Measurements from ENCODE around the gene TRAPPC3. TPM values are rescaled to one million over a fixed set of nuclear protein-coding genes. Genes with fewer than 3 reads are reported as not detected.

The TRAPPC3 gene
- total RNA-seq, 1 donor from 2014 or later: 30.3 TPM

DNA sequence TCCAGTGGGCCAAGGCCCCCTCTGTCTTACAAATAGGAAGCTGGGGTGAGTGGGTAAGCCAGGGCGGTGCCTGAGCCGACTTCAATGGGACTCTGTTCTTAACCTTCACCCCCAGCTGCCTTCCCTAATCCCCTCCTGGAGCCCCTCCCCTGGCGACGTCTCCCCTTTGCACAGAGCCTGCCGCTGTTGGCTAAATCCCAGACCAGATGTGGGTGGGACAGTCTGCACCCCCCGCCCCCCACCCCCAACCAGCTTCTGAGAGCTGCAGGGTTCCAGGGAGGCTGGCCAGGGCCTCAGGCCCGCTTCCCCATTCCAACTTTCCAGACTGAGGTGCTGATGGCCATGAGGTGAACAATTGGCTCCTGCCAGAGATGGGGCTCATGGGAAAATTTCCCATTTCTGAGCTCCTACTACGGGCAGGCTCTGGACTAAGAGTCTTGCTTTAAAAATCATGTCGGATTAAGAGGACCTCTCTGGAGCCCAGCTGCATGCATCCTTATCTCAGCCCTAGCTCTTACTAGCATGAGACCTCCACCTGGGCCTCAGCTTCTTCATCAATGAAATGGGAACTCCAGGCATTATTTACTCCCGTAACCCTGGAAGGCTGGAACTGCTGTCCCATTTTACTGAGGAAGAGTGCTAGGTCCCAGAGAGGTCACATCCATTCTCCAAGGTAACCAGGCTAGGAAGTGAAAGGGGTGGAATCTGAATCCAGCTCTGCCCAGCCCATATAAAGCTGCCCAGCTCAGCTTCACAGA, 30.7 kb downstream of the TRAPPC3 start:
- no peak overlapping the region for H3K9ac ChIP-seq (ENCODE audit: low read depth in 1 of 3, low read length in 3 of 3)
- peaks cover 0 to 11% (median 0%) of the 10 kb centered on the region in 3 donors for H3K4me1 ChIP-seq (ENCODE audit: control insufficient read depth in 3 of 3, insufficient read depth in 3 of 3, low read length in 3 of 3)
- H3K36me3 ChIP-seq (ENCODE audit: control insufficient read depth in 3 of 3, insufficient read depth in 3 of 3, low read length in 3 of 3): no peaks in the 10 kb centered on the region
- no peak overlapping the region for H3K27ac ChIP-seq (ENCODE audit: low read depth, low read length)
- H3K9me3 ChIP-seq (ENCODE audit: control insufficient read depth in 3 of 3, low read length in 3 of 3): no peaks in the 10 kb centered on the region
- H3K4me3 ChIP-seq (ENCODE audit: low read length in 3 of 3): no peak overlapping the region
- peaks cover 0 to 4% (median 3%) of the 10 kb centered on the region in 3 donors for H3K27me3 ChIP-seq (ENCODE audit: control insufficient read depth in 3 of 3, insufficient read depth in 3 of 3, low read length in 3 of 3)

DNA sequence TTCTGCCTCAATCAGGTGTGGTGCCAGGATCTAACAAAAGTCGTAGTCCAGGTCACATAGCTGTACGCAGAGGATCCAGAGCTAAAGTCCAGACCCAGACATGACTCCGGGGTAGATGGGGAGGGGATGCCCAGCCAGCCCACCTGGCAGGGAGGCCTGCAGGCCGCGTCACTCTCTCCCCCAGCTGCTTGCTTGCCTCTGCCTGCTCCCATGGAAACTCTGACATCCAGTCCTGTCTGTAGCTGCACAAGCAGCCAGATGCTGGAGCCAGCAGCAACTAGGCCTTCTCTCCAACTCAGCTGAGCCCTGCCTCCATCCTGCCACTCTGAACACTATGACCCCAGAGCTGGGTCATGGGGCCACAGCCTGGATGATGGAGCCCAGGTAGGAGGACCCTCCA, 32.4 kb downstream of the TRAPPC3 start:
- H3K27ac ChIP-seq (ENCODE audit: low read depth, low read length): no peak overlapping the region
- H3K27me3 ChIP-seq (ENCODE audit: control insufficient read depth in 3 of 3, insufficient read depth in 3 of 3, low read length in 3 of 3): peaks cover 0 to 4% (median 0%) of the 10 kb centered on the region in 3 donors

DNA sequence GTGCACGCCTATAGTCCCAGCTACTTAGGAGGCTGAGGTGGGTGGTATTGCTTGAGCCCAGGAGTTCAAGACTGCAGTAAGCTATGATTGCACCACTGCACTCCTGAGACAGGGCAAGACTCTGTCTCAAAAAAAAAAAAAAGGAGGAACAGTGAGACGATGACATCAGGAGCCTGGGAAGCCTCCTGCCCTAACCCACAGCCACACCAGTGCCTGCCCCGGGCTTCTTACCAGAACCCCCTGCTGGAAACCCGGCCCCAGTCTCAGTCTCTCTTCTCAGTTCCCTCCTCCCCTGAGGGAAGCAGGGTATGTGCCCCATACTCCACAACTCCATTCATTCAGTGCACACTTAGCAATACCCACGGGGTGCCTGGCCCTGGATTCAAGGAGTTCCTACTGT, 33.4 kb downstream of the TRAPPC3 start:
- Histone ChIP-seq H3K27me3 (ENCODE audit: control insufficient read depth in 3 of 3, insufficient read depth in 3 of 3, low read length in 3 of 3) (peaks cover 0 to 4% (median 0%) of the 10 kb centered on the region in 3 donors), H3K9me3 (ENCODE audit: control insufficient read depth in 3 of 3, low read length in 3 of 3) (no peaks in the 10 kb centered on the region), H3K4me1 (ENCODE audit: control insufficient read depth in 3 of 3, insufficient read depth in 3 of 3, low read length in 3 of 3) (peaks cover 0 to 11% (median 0%) of the 10 kb centered on the region in 3 donors), H3K27ac (ENCODE audit: low read depth, low read length) (no peak overlapping the region), H3K9ac (ENCODE audit: low read depth in 1 of 3, low read length in 3 of 3) (no peak overlapping the region), H3K4me3 (ENCODE audit: low read length in 3 of 3) (no peak overlapping the region), H3K36me3 (ENCODE audit: control insufficient read depth in 3 of 3, insufficient read depth in 3 of 3, low read length in 3 of 3) (no peaks in the 10 kb centered on the region)

More for the DNA sequence above, 32.4 kb downstream of the TRAPPC3 start:
- Histone ChIP-seq H3K9me3 (ENCODE audit: control insufficient read depth in 3 of 3, low read length in 3 of 3) (no peaks in the 10 kb centered on the region), H3K9ac (ENCODE audit: low read depth in 1 of 3, low read length in 3 of 3) (no peak overlapping the region), H3K4me1 (ENCODE audit: control insufficient read depth in 3 of 3, insufficient read depth in 3 of 3, low read length in 3 of 3) (peaks cover 0 to 11% (median 0%) of the 10 kb centered on the region in 3 donors), H3K4me3 (ENCODE audit: low read length in 3 of 3) (no peak overlapping the region), H3K36me3 (ENCODE audit: control insufficient read depth in 3 of 3, insufficient read depth in 3 of 3, low read length in 3 of 3) (no peaks in the 10 kb centered on the region)

DNA sequence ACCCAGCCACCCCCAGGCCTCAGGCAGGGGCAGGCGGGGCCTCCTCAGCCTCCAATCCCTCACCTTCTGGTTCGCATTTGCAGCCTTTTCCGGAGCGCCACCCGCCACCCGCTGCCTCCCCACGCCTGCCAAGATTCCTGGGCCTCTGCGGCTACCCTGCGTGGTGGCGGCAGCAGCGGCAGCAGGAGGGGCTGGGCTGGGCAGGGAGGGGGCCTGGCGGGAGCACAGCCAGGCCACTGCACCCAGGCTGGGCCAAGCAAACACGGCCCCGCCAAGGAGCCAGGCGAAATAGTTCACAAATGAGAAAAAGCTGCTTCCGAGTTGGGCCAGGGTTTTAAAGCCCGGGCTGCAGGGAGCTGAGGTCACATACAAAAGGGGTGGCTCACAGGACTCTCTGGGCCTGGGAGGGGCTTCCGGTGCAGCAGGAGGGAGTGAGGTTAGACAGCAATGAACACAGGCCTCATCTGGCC, 34.1 kb downstream of the TRAPPC3 start:
- Histone ChIP-seq H3K27ac (ENCODE audit: low read depth, low read length) (no peak overlapping the region), H3K4me1 (ENCODE audit: control insufficient read depth in 3 of 3, insufficient read depth in 3 of 3, low read length in 3 of 3) (peaks cover 0 to 11% (median 0%) of the 10 kb centered on the region in 3 donors), H3K9me3 (ENCODE audit: control insufficient read depth in 3 of 3, low read length in 3 of 3) (no peaks in the 10 kb centered on the region), H3K27me3 (ENCODE audit: control insufficient read depth in 3 of 3, insufficient read depth in 3 of 3, low read length in 3 of 3) (peaks cover 0 to 4% (median 0%) of the 10 kb centered on the region in 3 donors), H3K9ac (ENCODE audit: low read depth in 1 of 3, low read length in 3 of 3) (peak overlapping the region in 1 of 3 donors; percentile 8), H3K36me3 (ENCODE audit: control insufficient read depth in 3 of 3, insufficient read depth in 3 of 3, low read length in 3 of 3) (no peaks in the 10 kb centered on the region), H3K4me3 (ENCODE audit: low read length in 3 of 3) (no peak overlapping the region)

DNA sequence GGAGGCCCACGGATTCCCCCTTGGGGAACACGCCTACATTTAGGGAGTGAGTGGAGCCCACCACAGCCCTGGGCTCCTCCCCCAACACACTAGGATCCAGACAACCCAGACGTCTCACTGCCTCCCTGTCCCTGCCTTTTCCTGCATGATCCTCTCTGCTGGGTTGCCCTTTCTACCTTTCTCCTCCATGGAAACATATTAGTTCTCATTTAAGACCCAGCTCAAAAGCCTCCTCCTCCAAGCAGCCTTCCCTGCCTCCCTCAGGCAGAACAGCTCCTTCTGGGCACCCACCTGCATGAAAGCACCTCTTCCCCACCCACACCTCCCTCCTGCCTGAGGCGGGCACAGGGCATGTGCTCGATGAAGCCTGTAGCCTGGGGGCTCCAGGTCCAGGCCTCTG, 34.9 kb downstream of the TRAPPC3 start:
- H3K27ac ChIP-seq (ENCODE audit: low read depth, low read length): no peak overlapping the region
- no peaks in the 10 kb centered on the region for H3K36me3 ChIP-seq (ENCODE audit: control insufficient read depth in 3 of 3, insufficient read depth in 3 of 3, low read length in 3 of 3)
- H3K9ac ChIP-seq (ENCODE audit: low read depth in 1 of 3, low read length in 3 of 3): no peak overlapping the region
- peaks cover 0 to 10% (median 0%) of the 10 kb centered on the region in 3 donors for H3K4me1 ChIP-seq (ENCODE audit: control insufficient read depth in 3 of 3, insufficient read depth in 3 of 3, low read length in 3 of 3)
- no peaks in the 10 kb centered on the region for H3K9me3 ChIP-seq (ENCODE audit: control insufficient read depth in 3 of 3, low read length in 3 of 3)
- peaks cover 0 to 4% (median 0%) of the 10 kb centered on the region in 3 donors for H3K27me3 ChIP-seq (ENCODE audit: control insufficient read depth in 3 of 3, insufficient read depth in 3 of 3, low read length in 3 of 3)
- no peak overlapping the region for H3K4me3 ChIP-seq (ENCODE audit: low read length in 3 of 3)

DNA sequence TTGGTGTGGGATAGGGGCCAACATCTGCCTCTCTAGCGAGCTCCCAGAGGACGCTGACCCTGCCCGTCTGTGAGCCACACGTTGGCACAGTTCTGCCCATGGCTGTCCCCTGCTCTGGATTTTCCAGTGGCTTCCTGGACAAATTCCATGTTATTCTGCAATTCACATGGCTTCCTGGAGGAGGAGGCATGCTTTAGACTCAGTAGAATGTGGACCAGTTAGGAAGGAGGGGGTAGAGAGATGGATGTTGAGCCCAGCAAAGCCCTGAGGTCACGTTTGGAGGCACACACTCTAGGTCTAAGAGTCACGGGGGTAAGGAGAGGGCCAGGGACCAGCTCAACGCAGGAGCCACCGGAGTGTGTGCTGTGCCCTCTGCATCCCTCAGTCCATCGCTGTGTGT, 36.5 kb downstream of the TRAPPC3 start:
- Histone ChIP-seq H3K4me1 (ENCODE audit: control insufficient read depth in 3 of 3, insufficient read depth in 3 of 3, low read length in 3 of 3) (peaks cover 0 to 6% (median 0%) of the 10 kb centered on the region in 3 donors), H3K36me3 (ENCODE audit: control insufficient read depth in 3 of 3, insufficient read depth in 3 of 3, low read length in 3 of 3) (no peaks in the 10 kb centered on the region), H3K9ac (ENCODE audit: low read depth in 1 of 3, low read length in 3 of 3) (no peak overlapping the region), H3K27ac (ENCODE audit: low read depth, low read length) (no peak overlapping the region), H3K9me3 (ENCODE audit: control insufficient read depth in 3 of 3, low read length in 3 of 3) (no peaks in the 10 kb centered on the region), H3K4me3 (ENCODE audit: low read length in 3 of 3) (no peak overlapping the region), H3K27me3 (ENCODE audit: control insufficient read depth in 3 of 3, insufficient read depth in 3 of 3, low read length in 3 of 3) (peaks cover 0 to 4% (median 0%) of the 10 kb centered on the region in 3 donors)

DNA sequence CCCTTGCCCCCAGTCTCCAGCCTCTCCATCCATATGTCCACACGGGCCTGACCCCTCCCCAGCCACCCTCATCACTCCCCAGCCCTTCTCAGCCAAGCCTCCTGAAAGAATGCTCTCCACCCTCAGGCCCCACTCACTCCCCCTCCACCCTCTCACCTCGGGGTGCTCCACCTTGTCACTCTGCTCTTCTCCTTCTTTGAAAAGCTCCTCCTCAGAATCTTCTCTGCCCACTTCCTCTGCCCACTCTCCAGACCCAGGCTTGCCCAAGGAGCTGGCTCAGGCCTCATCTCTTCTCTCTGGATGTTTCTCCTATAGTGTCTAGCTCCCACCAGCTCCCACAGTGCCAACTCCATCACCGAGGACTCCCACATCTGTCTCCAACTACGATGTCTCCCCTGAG, 38.1 kb downstream of the TRAPPC3 start:
- no peak overlapping the region for H3K4me3 ChIP-seq (ENCODE audit: low read length in 3 of 3)
- H3K36me3 ChIP-seq (ENCODE audit: control insufficient read depth in 3 of 3, insufficient read depth in 3 of 3, low read length in 3 of 3): no peaks in the 10 kb centered on the region
- no peak overlapping the region for H3K27ac ChIP-seq (ENCODE audit: low read depth, low read length)
- no peaks in the 10 kb centered on the region for H3K27me3 ChIP-seq (ENCODE audit: control insufficient read depth in 3 of 3, insufficient read depth in 3 of 3, low read length in 3 of 3)
- H3K4me1 ChIP-seq (ENCODE audit: control insufficient read depth in 3 of 3, insufficient read depth in 3 of 3, low read length in 3 of 3): peaks cover 0 to 2% (median 0%) of the 10 kb centered on the region in 3 donors
- no peaks in the 10 kb centered on the region for H3K9me3 ChIP-seq (ENCODE audit: control insufficient read depth in 3 of 3, low read length in 3 of 3)
- no peak overlapping the region for H3K9ac ChIP-seq (ENCODE audit: low read depth in 1 of 3, low read length in 3 of 3)

DNA sequence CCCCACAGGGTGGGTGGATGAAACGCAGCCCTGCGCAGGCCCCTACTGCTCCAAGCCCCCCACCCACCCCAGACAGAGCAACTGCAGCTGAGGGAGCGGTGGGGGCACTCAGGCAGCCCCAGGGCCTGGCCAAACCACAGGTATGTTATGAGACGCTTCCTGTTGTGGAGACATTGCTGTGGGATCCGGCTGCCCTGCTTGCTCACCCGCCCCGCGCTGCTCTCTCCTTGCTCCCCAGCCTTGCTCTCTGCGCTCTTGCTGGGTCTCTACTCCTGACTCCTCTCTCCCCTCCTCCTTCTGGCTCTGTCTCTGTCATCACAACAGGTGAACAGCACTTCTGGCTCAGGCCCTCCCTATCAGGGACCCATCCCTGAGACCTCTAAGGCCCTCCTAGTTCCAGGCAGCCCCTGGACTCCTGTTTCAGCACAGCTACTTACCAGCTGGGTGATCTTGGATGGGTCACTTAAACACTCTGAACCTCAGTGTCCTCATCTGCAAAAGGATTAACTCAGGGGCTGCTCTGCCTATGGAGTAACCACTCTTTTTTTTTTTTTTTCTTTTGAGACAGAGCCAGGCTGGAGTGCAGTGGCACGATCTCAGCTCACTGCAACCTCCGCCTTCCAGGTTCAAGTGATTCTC, 40.1 kb downstream of the TRAPPC3 start:
- no peaks in the 10 kb centered on the region for H3K9me3 ChIP-seq (ENCODE audit: control insufficient read depth in 3 of 3, low read length in 3 of 3)
- no peak overlapping the region for H3K27ac ChIP-seq (ENCODE audit: low read depth, low read length)
- H3K4me1 ChIP-seq (ENCODE audit: control insufficient read depth in 3 of 3, insufficient read depth in 3 of 3, low read length in 3 of 3): no peaks in the 10 kb centered on the region
- H3K4me3 ChIP-seq (ENCODE audit: low read length in 3 of 3): no peak overlapping the region
- no peaks in the 10 kb centered on the region for H3K27me3 ChIP-seq (ENCODE audit: control insufficient read depth in 3 of 3, insufficient read depth in 3 of 3, low read length in 3 of 3)
- no peaks in the 10 kb centered on the region for H3K36me3 ChIP-seq (ENCODE audit: control insufficient read depth in 3 of 3, insufficient read depth in 3 of 3, low read length in 3 of 3)
- H3K9ac ChIP-seq (ENCODE audit: low read depth in 1 of 3, low read length in 3 of 3): no peak overlapping the region

DNA sequence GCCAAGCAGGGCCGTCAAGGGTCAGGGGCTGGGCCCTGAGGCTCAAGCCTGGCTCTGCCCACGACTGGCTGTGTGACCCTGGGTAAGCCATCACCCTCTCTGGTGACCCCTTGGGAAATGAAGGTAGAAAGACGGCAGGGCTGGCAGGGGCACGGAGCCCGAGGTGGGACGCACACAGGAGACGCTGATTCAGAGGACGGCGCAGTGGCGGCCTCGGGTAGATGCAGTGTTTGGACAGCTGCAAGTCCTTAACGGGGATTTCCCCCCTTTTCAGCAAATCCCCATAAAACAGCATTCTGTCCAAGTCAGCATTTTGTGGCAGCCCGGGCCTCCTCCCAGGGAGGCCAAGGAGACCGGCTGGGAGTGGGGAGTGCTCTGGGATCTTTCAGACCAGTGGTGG, 41.0 kb downstream of the TRAPPC3 start:
- Histone ChIP-seq H3K9ac (ENCODE audit: low read depth in 1 of 3, low read length in 3 of 3) (no peak overlapping the region), H3K36me3 (ENCODE audit: control insufficient read depth in 3 of 3, insufficient read depth in 3 of 3, low read length in 3 of 3) (no peaks in the 10 kb centered on the region), H3K4me3 (ENCODE audit: low read length in 3 of 3) (no peak overlapping the region), H3K27me3 (ENCODE audit: control insufficient read depth in 3 of 3, insufficient read depth in 3 of 3, low read length in 3 of 3) (no peaks in the 10 kb centered on the region), H3K9me3 (ENCODE audit: control insufficient read depth in 3 of 3, low read length in 3 of 3) (no peaks in the 10 kb centered on the region), H3K4me1 (ENCODE audit: control insufficient read depth in 3 of 3, insufficient read depth in 3 of 3, low read length in 3 of 3) (no peaks in the 10 kb centered on the region), H3K27ac (ENCODE audit: low read depth, low read length) (no peak overlapping the region)

DNA sequence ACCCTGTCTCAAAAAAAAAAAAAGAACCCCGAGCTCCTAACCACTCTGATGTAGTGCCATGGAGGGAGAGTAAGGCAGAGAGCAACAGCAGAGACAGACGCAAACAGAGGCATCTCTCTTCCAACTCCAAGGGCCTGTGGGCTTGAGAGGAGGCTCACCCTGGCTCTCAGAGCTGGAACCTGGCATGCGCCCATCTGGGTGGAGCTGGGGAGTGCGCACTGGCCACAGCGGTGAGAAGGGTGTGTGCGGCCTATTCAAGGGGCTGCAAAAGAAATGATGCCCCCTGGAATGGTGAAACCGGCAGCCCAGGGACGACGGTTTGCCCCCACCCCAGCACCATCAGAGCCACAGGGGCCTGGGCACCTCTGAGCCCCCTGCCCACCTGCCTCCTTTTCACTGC, 41.9 kb downstream of the TRAPPC3 start:
- Histone ChIP-seq H3K4me3 (ENCODE audit: low read length in 3 of 3) (no peak overlapping the region), H3K27me3 (ENCODE audit: control insufficient read depth in 3 of 3, insufficient read depth in 3 of 3, low read length in 3 of 3) (no peaks in the 10 kb centered on the region), H3K36me3 (ENCODE audit: control insufficient read depth in 3 of 3, insufficient read depth in 3 of 3, low read length in 3 of 3) (no peaks in the 10 kb centered on the region), H3K27ac (ENCODE audit: low read depth, low read length) (no peak overlapping the region), H3K9me3 (ENCODE audit: control insufficient read depth in 3 of 3, low read length in 3 of 3) (no peaks in the 10 kb centered on the region), H3K4me1 (ENCODE audit: control insufficient read depth in 3 of 3, insufficient read depth in 3 of 3, low read length in 3 of 3) (no peaks in the 10 kb centered on the region), H3K9ac (ENCODE audit: low read depth in 1 of 3, low read length in 3 of 3) (no peak overlapping the region)

Measured in skeletal muscle tissue (tissue), 4 donors.